Neural crest cell (in vitro differentiated cells): ENCODE results near the gene SNAP25. TPM values are rescaled to one million over a fixed set of nuclear protein-coding genes. Genes with fewer than 3 reads are reported as not detected.

Experiments
- DNase-seq: peaks from one replicate; pipeline ENCODE4 v3.0.0; 2021; ENCODE audit warnings: low read depth, mixed read lengths, low spot score
- H3K27ac Mint-ChIP-seq: one replicate; pipeline ENCODE4 v1.8.0; 2021; ENCODE audit warnings: mild to moderate bottlenecking, mixed read lengths; ENCODE audit not compliant: unreplicated experiment
- H3K27me3 Mint-ChIP-seq: 2 replicates; pipeline ENCODE4 v1.8.0; 2021; ENCODE audit warnings: low read depth, mild to moderate bottlenecking, mixed read lengths
- H3K36me3 Mint-ChIP-seq: 2 replicates; pipeline ENCODE4 v1.8.0; 2021; ENCODE audit warnings: low read depth, mild to moderate bottlenecking, mixed read lengths
- H3K4me1 Mint-ChIP-seq: 2 replicates; pipeline ENCODE4 v1.8.0; 2021; ENCODE audit warnings: mixed read lengths
- H3K4me3 Mint-ChIP-seq: one replicate; pipeline ENCODE4 v1.8.0; 2021; ENCODE audit warnings: mild to moderate bottlenecking, mixed read lengths
- H3K9me3 Mint-ChIP-seq: 2 replicates; pipeline ENCODE4 v1.8.0; 2021; ENCODE audit warnings: mixed read lengths
- CTCF ChIP-seq: fragments of 200-600 bp; sonication (generic); conservative IDR thresholded peaks from 2 replicates; pipeline ENCODE4 v1.5.0; 2021; ENCODE audit warnings: antibody characterized with exemption, mild to moderate bottlenecking
- total RNA-seq: library from RNA; stranded (reverse); gene quantifications from 2 replicates; pipeline ENCODE4 v1.2.1, GENCODE V29; 2021

SNAP25 gene
- total RNA-seq, 1 donor from 2014 or later = 9.2 TPM

- no peak for TF ChIP-seq CTCF
- Mint-ChIP-seq H3K4me1 (no peaks in the 10 kb centered on the region), H3K36me3 (no peaks in the 10 kb centered on the region), H3K4me3 (no peak overlapping the region), H3K27me3 (no peaks in the 10 kb centered on the region), H3K9me3 (peaks cover 5% of the 10 kb centered on the region), H3K27ac (no peak overlapping the region)
- no peak for DNase-seq
Observed at GRCh38 chr20:10180651-10181235, 37.9 kb upstream of the SNAP25 start.

GRCh38 chr20:10185741-10186558, 32.7 kb upstream of the SNAP25 start:
- Mint-ChIP-seq H3K4me1 (no peaks in the 10 kb centered on the region), H3K9me3 (peaks cover 8% of the 10 kb centered on the region), H3K27ac (no peak overlapping the region), H3K36me3 (no peaks in the 10 kb centered on the region), H3K4me3 (no peak overlapping the region), H3K27me3 (no peaks in the 10 kb centered on the region)
- DNase-seq = no peak
- no peak for TF ChIP-seq CTCF

- Mint-ChIP-seq H3K4me1 (no peaks in the 10 kb centered on the region), H3K9me3 (peaks cover 4% of the 10 kb centered on the region), H3K27ac (no peak overlapping the region), H3K27me3 (no peaks in the 10 kb centered on the region), H3K36me3 (peaks cover 2% of the 10 kb centered on the region), H3K4me3 (no peak overlapping the region)
- no peak for DNase-seq
- no peak for TF ChIP-seq CTCF
Observed at GRCh38 chr20:10190456-10190855, 28.2 kb upstream of the SNAP25 start.

- Mint-ChIP-seq H3K4me3 (no peak overlapping the region), H3K27me3 (no peaks in the 10 kb centered on the region), H3K9me3 (no peaks in the 10 kb centered on the region), H3K27ac (no peak overlapping the region), H3K36me3 (peaks cover 2% of the 10 kb centered on the region), H3K4me1 (no peaks in the 10 kb centered on the region)
- no peak for DNase-seq
- TF ChIP-seq CTCF = no peak
Observed at GRCh38 chr20:10192171-10192570, 26.5 kb upstream of the SNAP25 start.

- TF ChIP-seq CTCF = no peak
- Mint-ChIP-seq H3K9me3 (no peaks in the 10 kb centered on the region), H3K4me3 (no peak overlapping the region), H3K36me3 (peaks cover 2% of the 10 kb centered on the region), H3K27ac (no peak overlapping the region), H3K4me1 (no peaks in the 10 kb centered on the region), H3K27me3 (no peaks in the 10 kb centered on the region)
- no peak for DNase-seq
Observed at GRCh38 chr20:10194166-10194565, 24.5 kb upstream of the SNAP25 start.
